Epithelial cell of esophagus (primary cell): ENCODE results near the gene HOXD1.

ENCODE experiments used
- DNase-seq: peaks from one replicate; pipeline ENCODE4 v3.0.0; 2010; ENCODE audit warnings: low read depth
- H3K4me3 ChIP-seq: 2 replicates; pipeline ENCODE4 v1.5.1; 2011; ENCODE audit warnings: mild to moderate bottlenecking, low read length, control low read depth
- CTCF ChIP-seq: IDR thresholded peaks from 2 replicates; pipeline ENCODE4 v1.5.1; 2011; ENCODE audit warnings: low read depth, mild to moderate bottlenecking, low read length, control low read depth, inconsistent platforms; ENCODE audit not compliant: insufficient read depth; ENCODE audit errors: missing control alignments

The HOXD1 gene

GRCh38 chr2:176149481-176149938 is 39.0 kb upstream of the HOXD1 start:
- TF ChIP-seq CTCF = no peak
- H3K4me3 ChIP-seq = no peak overlapping the region
- DNase-seq = no peak

- DNase-seq = no peak
- H3K4me3 ChIP-seq = no peak overlapping the region
- TF ChIP-seq CTCF = no peak
These were observed 38.4 kb upstream of the HOXD1 start for GRCh38 chr2:176149939-176150583.

- no peak overlapping the region for H3K4me3 ChIP-seq
- no peak for DNase-seq
- TF ChIP-seq CTCF = no peak
These were observed 37.7 kb upstream of the HOXD1 start for GRCh38 chr2:176150584-176151441.

- no peak within 1 kb of the TSS for H3K4me3 ChIP-seq
- no peak for TF ChIP-seq CTCF
- no peak for DNase-seq
These were observed 36.8 kb upstream of the HOXD1 start, which contains the start of gene HOXD4 for GRCh38 chr2:176151442-176152287. Gene HOXD4 (plus strand): TSS chr2:176151550. CDS start chr2:176151634, 84 bp downstream.

GRCh38 chr2:176152350-176153181 is 35.9 kb upstream of the HOXD1 start:
- H3K4me3 ChIP-seq = no peak overlapping the region
- no peak for TF ChIP-seq CTCF
- no peak for DNase-seq
